A549 treated with RU486 at 1 μM for 4 hours (cell line): Measurements from ENCODE around the gene ARHGAP21. TPM values are rescaled to one million over a fixed set of nuclear protein-coding genes. Genes with fewer than 3 reads are reported as not detected.

ENCODE experiments used
- total RNA-seq: library from RNA; stranded (reverse); fragments of 200-300 nt; extraction: Qiagen RNA extraction; gene quantifications from 5 replicates; pipeline ENCODE4 v1.2.3, GENCODE V29; 2022; ENCODE audit warnings: low read depth

ARHGAP21 gene
- total RNA-seq = 41.0 to 70.6 TPM (median 55.4 TPM) in 5 replicates

GRCh38 chr10:24723788-24724380, at the start of gene ARHGAP21:
Gene ARHGAP21 (minus strand): TSS chr10:24723887. CDS start chr10:24721899, 1,988 bp downstream.

Other genes with a start within 250 kb of the ARHGAP21 start
- 17.1 to 21.6 TPM (median 18.2 TPM) in 5 replicates for gene PRTFDC1, start 228.7 kb upstream of the ARHGAP21 start, total RNA-seq